ENCODE data around the gene FRMD3.

The FRMD3 gene

DNA sequence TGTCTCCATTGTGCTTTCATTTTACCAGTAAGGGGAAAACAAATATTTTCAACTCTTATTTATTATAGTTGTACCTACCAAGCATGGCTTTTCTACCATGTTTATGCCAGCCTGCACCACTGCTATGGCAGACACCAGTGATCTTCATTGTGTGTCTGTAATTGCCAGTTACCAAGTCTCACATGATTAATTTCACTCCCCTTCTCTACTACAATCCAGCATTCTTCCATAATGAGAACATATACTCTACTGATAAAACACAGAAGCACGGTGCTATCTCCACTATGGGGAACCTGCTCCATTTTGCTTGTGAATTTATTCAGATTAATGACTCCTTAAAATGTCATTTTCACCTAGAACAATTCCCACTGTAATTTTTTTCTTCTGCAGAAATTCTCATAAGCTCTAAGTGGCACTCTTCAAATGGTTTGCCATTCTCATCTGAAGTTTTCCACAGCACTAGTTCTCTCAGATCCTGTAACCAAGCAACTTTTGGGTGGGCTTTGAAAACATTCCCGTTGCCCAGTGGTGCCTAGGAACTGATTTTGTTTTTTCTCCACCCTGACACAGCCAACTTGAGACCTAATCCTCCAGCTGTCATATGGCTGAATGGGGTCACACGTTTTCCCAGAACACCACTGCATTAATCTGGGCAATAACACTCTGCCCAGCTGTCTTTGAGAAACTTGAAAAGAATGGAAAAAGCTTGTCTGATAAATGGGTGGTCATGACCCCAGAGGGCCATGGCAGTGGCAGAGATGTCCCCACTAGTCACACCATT is 252.6 kb downstream of the FRMD3 start:
- Histone ChIP-seq H3K27ac (no peak overlapping the region), H3K9me3 (no peaks in the 10 kb centered on the region), H3K36me3 (no peaks in the 10 kb centered on the region), H3K4me1 (peaks cover 0 to 18% (median 10%) of the 10 kb centered on the region in 4 donors), H3K27me3 (no peaks in the 10 kb centered on the region), H3K4me3 (no peak overlapping the region)
- TF ChIP-seq CTCF (IDR thresholded peaks at IDR 0.05) = no peak
- DNase-seq = no peak
- intact Hi-C loops (cut with DNase I; ENCODE audit: low total_unique reads) = no loop called here

GRCh38 chr9:83284746-83285145 is 253.5 kb downstream of the FRMD3 start:
- Histone ChIP-seq H3K4me1 (peaks cover 0 to 24% (median 10%) of the 10 kb centered on the region in 4 donors), H3K9me3 (no peaks in the 10 kb centered on the region), H3K36me3 (no peaks in the 10 kb centered on the region), H3K27ac (no peak overlapping the region), H3K4me3 (no peak overlapping the region), H3K27me3 (no peaks in the 10 kb centered on the region)
- DNase-seq = no peak
- intact Hi-C loops (cut with DNase I; ENCODE audit: low total_unique reads) = no loop called here
- no peak for TF ChIP-seq CTCF (IDR thresholded peaks at IDR 0.05)

DNA sequence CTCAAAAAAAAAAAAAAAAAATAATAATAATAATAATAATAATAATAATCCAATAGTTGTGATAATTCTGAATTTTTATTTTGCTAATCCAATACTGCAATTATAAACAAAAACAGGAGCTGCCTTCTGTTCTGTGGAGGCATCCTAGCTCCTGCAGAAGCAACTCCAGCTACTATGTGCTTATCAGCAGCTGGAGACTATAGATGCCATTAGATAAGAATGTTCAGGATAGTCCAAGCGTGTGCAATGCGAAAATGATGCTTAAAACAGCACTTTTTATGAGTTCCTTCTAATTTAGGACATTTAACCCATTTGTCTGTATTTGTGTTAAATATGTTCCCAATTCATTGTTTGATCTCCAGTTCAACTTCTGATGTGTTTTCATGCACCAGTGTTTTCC is 254.7 kb downstream of the FRMD3 start:
- Histone ChIP-seq H3K4me3 (no peak overlapping the region), H3K9me3 (no peaks in the 10 kb centered on the region), H3K27ac (no peak overlapping the region), H3K27me3 (no peaks in the 10 kb centered on the region), H3K36me3 (no peaks in the 10 kb centered on the region), H3K4me1 (peaks cover 0 to 24% (median 10%) of the 10 kb centered on the region in 4 donors)
- no peak for TF ChIP-seq CTCF (IDR thresholded peaks at IDR 0.05)
- intact Hi-C loops (cut with DNase I; ENCODE audit: low total_unique reads) = no loop called here
- DNase-seq = no peak

- H3K4me1 ChIP-seq = peaks cover 0 to 24% (median 10%) of the 10 kb centered on the region in 4 donors
- H3K27me3 ChIP-seq = no peaks in the 10 kb centered on the region
- H3K4me3 ChIP-seq = no peak overlapping the region
- intact Hi-C loops (cut with DNase I; ENCODE audit: low total_unique reads) = no loop called here
- TF ChIP-seq CTCF (IDR thresholded peaks at IDR 0.05) = no peak
- no peaks in the 10 kb centered on the region for H3K36me3 ChIP-seq
- H3K9me3 ChIP-seq = no peaks in the 10 kb centered on the region
- no peak for DNase-seq
- peak overlapping the region; percentile 52 to 60 for H3K27ac ChIP-seq
These were observed 256.6 kb downstream of the FRMD3 start for GRCh38 chr9:83281306-83282255.

DNA sequence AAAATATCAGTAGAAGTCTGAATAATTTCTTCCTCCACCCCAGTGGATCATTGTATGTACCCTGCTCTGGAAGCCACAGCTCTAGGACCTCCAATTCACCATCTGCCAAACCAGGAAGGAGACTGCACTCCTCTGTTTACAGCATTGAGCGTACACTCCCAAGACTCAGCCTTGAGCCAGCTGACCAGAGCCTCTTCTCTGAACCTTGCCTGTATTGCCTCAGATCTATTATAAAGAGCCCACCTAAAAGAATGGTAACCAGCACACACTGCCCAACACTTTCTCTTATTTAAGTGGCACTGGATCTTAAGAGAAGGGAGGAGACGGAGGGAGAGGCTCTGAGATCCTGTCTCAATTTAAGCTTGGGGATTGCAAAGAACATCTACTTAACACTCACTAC is 257.4 kb downstream of the FRMD3 start:
- H3K4me1 ChIP-seq = peaks cover 0 to 24% (median 10%) of the 10 kb centered on the region in 4 donors
- intact Hi-C loops (cut with DNase I; ENCODE audit: low total_unique reads) = no loop called here
- H3K36me3 ChIP-seq = no peaks in the 10 kb centered on the region
- no peak for DNase-seq
- TF ChIP-seq CTCF (IDR thresholded peaks at IDR 0.05) = no peak
- peak overlapping the region; percentile 52 to 60 for H3K27ac ChIP-seq
- no peak overlapping the region for H3K4me3 ChIP-seq
- no peaks in the 10 kb centered on the region for H3K9me3 ChIP-seq
- no peaks in the 10 kb centered on the region for H3K27me3 ChIP-seq
